Endothelial cell of hepatic sinusoid (primary cell): ENCODE measurements around the gene NFE2L2.
"Not testable (repeated sequence)": the region's sequence is repeated elsewhere in the genome, so short reads cannot be mapped to it uniquely, and the experiment has no call there.

Experiments used
- in situ Hi-C: cut with HindIII; loops from 2 replicates; pipeline ENCODE4 v1.10.0; 2017; ENCODE audit warnings: low sequenced_read_pairs

Gene NFE2L2

GRCh38 chr2:177239932-177240630, 24.4 kb downstream of the NFE2L2 start:
- in situ Hi-C loops = no loop called here

GRCh38 chr2:177239053-177239452, 25.5 kb downstream of the NFE2L2 start:
- in situ Hi-C loops = no loop called here

- in situ Hi-C loops = no loop called here
These were observed 26.6 kb downstream of the NFE2L2 start for GRCh38 chr2:177237932-177238331.

- in situ Hi-C loops = no loop called here
These were observed 28.6 kb downstream of the NFE2L2 start for GRCh38 chr2:177235855-177236437.

GRCh38 chr2:177234267-177234666, 30.3 kb downstream of the NFE2L2 start:
- in situ Hi-C loops = no loop called here

- in situ Hi-C loops = no loop called here
These were observed 32.3 kb downstream of the NFE2L2 start for GRCh38 chr2:177232098-177232704.

- in situ Hi-C loops = no loop called here
These were observed 33.3 kb downstream of the NFE2L2 start for GRCh38 chr2:177231270-177231669.

GRCh38 chr2:177229442-177230242, 34.9 kb downstream of the NFE2L2 start:
- in situ Hi-C loops = no loop called here

GRCh38 chr2:177225965-177226360, 38.6 kb downstream of the NFE2L2 start:
- in situ Hi-C loops = no loop called here

- in situ Hi-C loops = not testable (repeated sequence)
These were observed 41.1 kb downstream of the NFE2L2 start for GRCh38 chr2:177223436-177223835.

- in situ Hi-C loops = no loop called here
These were observed 42.6 kb downstream of the NFE2L2 start for GRCh38 chr2:177221970-177222369.

GRCh38 chr2:177221534-177221933, 43.0 kb downstream of the NFE2L2 start:
- in situ Hi-C loops = no loop called here

- in situ Hi-C loops = not testable (repeated sequence)
These were observed 44.7 kb downstream of the NFE2L2 start for GRCh38 chr2:177219787-177220186.

- in situ Hi-C loops = no loop called here
These were observed 47.2 kb downstream of the NFE2L2 start for GRCh38 chr2:177217247-177217843.

GRCh38 chr2:177212891-177213856, 51.4 kb downstream of the NFE2L2 start:
- in situ Hi-C loops = no loop called here

- in situ Hi-C loops = no loop called here
These were observed 52.2 kb downstream of the NFE2L2 start, which contains the start of gene HNRNPA3 for GRCh38 chr2:177212106-177212890. Gene HNRNPA3 (plus strand): TSS chr2:177212794. CDS start chr2:177212800, 6 bp downstream.

GRCh38 chr2:177211576-177212105, 52.9 kb downstream of the NFE2L2 start:
- in situ Hi-C loops = no loop called here

- in situ Hi-C loops = no loop called here
These were observed 53.4 kb downstream of the NFE2L2 start for GRCh38 chr2:177211169-177211568.

GRCh38 chr2:177207101-177207500, 57.4 kb downstream of the NFE2L2 start:
- in situ Hi-C loops = no loop called here
